Neural progenitor cell (in vitro differentiated cells): ENCODE data around the gene IGFN1.

Experiments
- CTCF ChIP-seq: fragments of 200-600 bp; sonication (generic); IDR thresholded peaks from 2 replicates; pipeline ENCODE4 v1.5.1; 2017; ENCODE audit warnings: antibody characterized with exemption, mild to moderate bottlenecking
- EZH2 ChIP-seq: fragments of 200-600 bp; sonication (generic); IDR thresholded peaks from 2 replicates; pipeline ENCODE4 v1.6.1; 2017; ENCODE audit warnings: antibody characterized with exemption, mild to moderate bottlenecking, moderate library complexity
- EZH2phosphoT487 ChIP-seq: fragments of 200-600 bp; sonication (generic); IDR thresholded peaks from 2 replicates; pipeline ENCODE4 v1.6.1; 2017; ENCODE audit warnings: antibody characterized with exemption

DNA sequence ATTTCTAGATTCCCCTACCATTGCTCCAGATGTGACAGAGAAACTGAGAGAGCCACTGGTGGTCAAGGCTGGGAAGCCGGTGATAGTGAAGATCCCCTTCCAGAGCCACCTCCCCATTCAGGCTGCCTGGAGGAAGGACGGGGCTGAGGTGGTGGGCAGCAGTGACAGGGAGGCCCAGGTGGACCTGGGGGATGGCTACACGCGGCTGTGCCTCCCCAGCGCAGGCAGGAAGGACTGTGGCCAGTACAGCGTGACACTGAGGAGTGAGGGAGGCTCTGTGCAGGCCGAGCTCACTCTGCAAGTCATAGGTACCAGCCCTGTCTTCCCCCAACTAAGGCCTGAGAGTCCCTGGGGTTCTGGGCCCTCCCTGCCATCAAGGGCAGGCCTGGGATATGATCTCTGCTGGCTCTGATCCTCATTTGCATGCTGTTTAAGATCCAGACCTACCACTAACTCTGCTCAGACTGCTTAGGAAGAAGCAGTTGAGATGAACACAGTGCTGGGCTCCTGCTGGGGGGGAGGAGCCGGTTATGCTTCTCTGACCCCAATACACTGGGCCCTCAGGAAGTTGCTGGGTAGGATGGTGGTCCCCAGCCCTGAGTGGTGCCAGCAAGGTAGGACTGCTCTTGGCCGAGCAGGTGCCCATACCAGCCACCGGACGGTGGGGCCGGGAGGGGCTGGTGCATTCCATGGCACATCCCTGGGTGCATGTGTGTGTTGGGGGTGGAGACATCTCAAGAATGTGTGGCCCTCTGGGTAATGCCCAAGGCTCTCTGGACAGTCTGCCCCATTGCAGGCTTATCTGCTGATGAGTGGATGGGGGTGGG is 25.1 kb downstream of the IGFN1 start:
- TF ChIP-seq CTCF (no peak), EZH2 (no peak), EZH2phosphoT487 (no peak)
